SJSA1 (cell line): ENCODE results near the gene ZNF700. TPM values are rescaled to one million over a fixed set of nuclear protein-coding genes. Genes with fewer than 3 reads are reported as not detected.
"Not testable (repeated sequence)": the region's sequence is repeated elsewhere in the genome, so short reads cannot be mapped to it uniquely, and the experiment has no call there.

Experiments used
- DNase-seq, 2 experiments: peaks; one replicate each; pipeline ENCODE4 v3.0.0-alpha.2; 2015 to 2020; ENCODE audit warnings: low spot score in 2 of 2, low read depth in 1 of 2
- H3K27ac ChIP-seq: fragments of 250-450 bp; sonication (Bioruptor Pico); 2 replicates; pipeline ENCODE4 v1.5.1; 2020; ENCODE audit warnings: mild to moderate bottlenecking, moderate library complexity
- H3K27me3 ChIP-seq: fragments of 250-450 bp; sonication (Bioruptor Pico); replicated peaks from 2 replicates; pipeline ENCODE4 v1.5.1; 2020; ENCODE audit warnings: mild to moderate bottlenecking, moderate library complexity
- H3K36me3 ChIP-seq: fragments of 250-450 bp; sonication (Bioruptor Pico); 2 replicates; pipeline ENCODE4 v1.5.1; 2020; ENCODE audit warnings: mild to moderate bottlenecking
- H3K4me1 ChIP-seq: fragments of 250-450 bp; sonication (Bioruptor Pico); replicated peaks from 2 replicates; pipeline ENCODE4 v1.6.1; 2021; ENCODE audit warnings: mild to moderate bottlenecking
- H3K4me3 ChIP-seq: fragments of 250-450 bp; sonication (Bioruptor Pico); 2 replicates; pipeline ENCODE4 v1.5.1; 2020; ENCODE audit warnings: mild to moderate bottlenecking
- H3K9me3 ChIP-seq: fragments of 250-450 bp; sonication (Bioruptor Pico); replicated peaks from 2 replicates; pipeline ENCODE4 v1.5.1; 2020; ENCODE audit warnings: mild to moderate bottlenecking
- total RNA-seq: library from RNA; depleted of rRNA; stranded (reverse); fragments of >200 nt; shearing (Covaris generic); gene quantifications from 2 replicates; pipeline ENCODE4 v1.2.3, GENCODE V29; 2014; rRNA removed

Gene ZNF700
- total RNA-seq, 1 experiment from 2014 or later: 10.7 TPM

- Histone ChIP-seq H3K4me3 (peak overlapping the region; percentile 57), H3K9me3 (no peaks in the 10 kb centered on the region), H3K27me3 (no peaks in the 10 kb centered on the region), H3K27ac (0 out of 2 replicates have a peak overlapping the region, but pooled peaks have one; percentile 7), H3K4me1 (no peaks in the 10 kb centered on the region), H3K36me3 (no peaks in the 10 kb centered on the region)
- DNase-seq: peak; percentile 60 to 83
Measured at GRCh38 chr19:11987405-11988281, 62.7 kb downstream of the ZNF700 start.

- H3K4me1 ChIP-seq: no peaks in the 10 kb centered on the region
- no peak overlapping the region for H3K4me3 ChIP-seq
- no peaks in the 10 kb centered on the region for H3K27me3 ChIP-seq
- H3K36me3 ChIP-seq: no peaks in the 10 kb centered on the region
- no peak for DNase-seq
- no peak overlapping the region for H3K27ac ChIP-seq
- 0 out of 2 replicates have a peak, but pooled peaks cover 3% of the 10 kb centered on the region for H3K9me3 ChIP-seq
Measured at GRCh38 chr19:11989112-11989456, 64.2 kb downstream of the ZNF700 start.

- DNase-seq, H3K4me3 ChIP-seq, H3K36me3 ChIP-seq, H3K9me3 ChIP-seq, H3K27ac ChIP-seq, H3K4me1 ChIP-seq, H3K27me3 ChIP-seq: not testable (repeated sequence)
Measured at GRCh38 chr19:11991921-11992320, 67.0 kb downstream of the ZNF700 start.

- peaks cover 12% of the 10 kb centered on the region for H3K9me3 ChIP-seq
- no peaks in the 10 kb centered on the region for H3K4me1 ChIP-seq
- no peak overlapping the region for H3K27ac ChIP-seq
- no peaks in the 10 kb centered on the region for H3K27me3 ChIP-seq
- no peak overlapping the region for H3K4me3 ChIP-seq
- H3K36me3 ChIP-seq: no peaks in the 10 kb centered on the region
- no peak for DNase-seq
Measured at GRCh38 chr19:11995174-11995573, 70.3 kb downstream of the ZNF700 start.

Other genes with a start within 250 kb of the ZNF700 start
- gene ZNF823, start 186.2 kb upstream of the ZNF700 start, total RNA-seq: 3.3 and 7.4 TPM in 2 replicates
- gene ZNF441, start 158.1 kb upstream of the ZNF700 start, total RNA-seq: 3.8 and 7.8 TPM in 2 replicates
- 0.39 TPM in 1 of 2 replicates, not detected in the other for gene ZNF491, start 126.6 kb upstream of the ZNF700 start, total RNA-seq
- gene ZNF440, start 110.8 kb upstream of the ZNF700 start, total RNA-seq: 6.1 and 7.8 TPM in 2 replicates
- gene ZNF439, start 76.4 kb upstream of the ZNF700 start, total RNA-seq: 0.06 and 1.5 TPM in 2 replicates
- gene ZNF69, start 37.3 kb upstream of the ZNF700 start, total RNA-seq: 2.6 and 3.4 TPM in 2 replicates
- 0.18 TPM in 1 of 2 replicates, not detected in the other for gene ZNF763, start 39.9 kb downstream of the ZNF700 start, total RNA-seq
- 0.50 and 1.4 TPM in 2 replicates for gene ZNF433, start 110.6 kb downstream of the ZNF700 start, total RNA-seq
- gene ZNF878, start 127.9 kb downstream of the ZNF700 start, total RNA-seq: 0.08 TPM in 1 of 2 replicates, not detected in the other
- gene ZNF844, start 139.6 kb downstream of the ZNF700 start, total RNA-seq: 0.13 and 0.82 TPM in 2 replicates
- 0.53 and 5.4 TPM in 2 replicates for gene ZNF20, start 215.2 kb downstream of the ZNF700 start, total RNA-seq
- gene ZNF625, start 231.6 kb downstream of the ZNF700 start, total RNA-seq: 2.6 and 8.4 TPM in 2 replicates
- 3.8 and 7.2 TPM in 2 replicates for gene ZNF136, start 238.0 kb downstream of the ZNF700 start, total RNA-seq